SK-N-MC (cell line): ENCODE data around the gene TFF2.

Experiments
- EZH2 ChIP-seq: fragments of 200-600 bp; sonication (generic); IDR thresholded peaks from one replicate; pipeline ENCODE4 v1.6.1; 2017; ENCODE audit warnings: antibody characterized with exemption
- POLR2AphosphoS5 ChIP-seq: IDR thresholded peaks from 2 replicates; pipeline ENCODE4 v1.6.1; 2012; ENCODE audit warnings: mild to moderate bottlenecking, low read depth, low read length, borderline replicate concordance

DNA sequence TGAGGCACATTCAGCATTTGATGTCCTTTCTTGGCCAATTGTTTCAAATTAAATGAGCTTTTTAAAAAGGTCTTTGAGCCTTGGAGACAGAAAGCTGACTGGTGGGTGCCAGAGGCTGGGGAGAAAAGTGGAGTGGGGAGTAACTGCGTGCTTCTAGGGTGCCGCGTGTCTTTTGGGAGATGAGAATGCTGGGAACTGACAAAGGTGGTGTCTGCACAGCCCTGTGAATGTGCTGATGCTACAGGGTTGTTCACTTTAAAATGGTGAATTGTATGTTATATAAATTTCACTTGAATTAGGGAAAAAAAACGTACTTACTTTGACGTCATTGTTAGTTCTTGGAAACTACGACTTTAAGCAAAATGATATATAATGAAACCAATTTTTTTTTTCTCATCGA is 23.7 kb upstream of the TFF2 start:
- TF ChIP-seq POLR2AphosphoS5 (no peak), EZH2 (no peak)
